H1 (cell line): ENCODE data around the gene CXCL10. TPM values are rescaled to one million over a fixed set of nuclear protein-coding genes. Genes with fewer than 3 reads are reported as not detected.

Source experiments
- CTCF ChIA-PET: fragments of 300-600 bp; sonication (Branson Sonifier 250); formaldehyde crosslinking; loops from one replicate; lab custom pipeline; 2021; ENCODE audit not compliant: partially characterized antibody; lab: Charles Lee
- POLR2A ChIA-PET: fragments of 300-600 bp; sonication (Branson Sonifier 250); formaldehyde crosslinking; loops from one replicate; lab custom pipeline; 2021; ENCODE audit warnings: inconsistent platforms; ENCODE audit not compliant: partially characterized antibody; lab: Charles Lee
- DNase-seq, 2 experiments: peaks; one replicate each; pipeline versions ENCODE4 v3.0.0 to v3.0.0-alpha.2; 2010 to 2022; ENCODE audit warnings: low spot score in 2 of 2, low read depth in 1 of 2, mixed read lengths in 1 of 2
- FAIRE-seq: peaks from 2 replicates; lab custom pipeline; 2011; peaks lifted over from hg19 to GRCh38; lab: Jason Lieb, UNC
- H2AFZ ChIP-seq: 2 replicates; pipeline ENCODE4 v1.8.1; 2012; ENCODE audit warnings: low read length, inconsistent platforms
- H2AK5ac ChIP-seq: 2 replicates; pipeline ENCODE4 v1.6.1; 2013; ENCODE audit warnings: low read depth, low read length
- H2BK120ac ChIP-seq: replicated peaks from 2 replicates; pipeline ENCODE3; 2013; ENCODE audit warnings: low read depth, low read length, inconsistent platforms
- H2BK12ac ChIP-seq: 2 replicates; pipeline ENCODE4 v1.6.1; 2013; ENCODE audit warnings: low read depth, low read length
- H2BK15ac ChIP-seq: 2 replicates; pipeline ENCODE4 v1.6.1; 2013; ENCODE audit warnings: low read length
- H2BK20ac ChIP-seq: 2 replicates; pipeline ENCODE4 v1.6.1; 2013; ENCODE audit warnings: low read length
- H2BK5ac ChIP-seq: 2 replicates; pipeline ENCODE4 v1.6.1; 2013; ENCODE audit warnings: low read depth, low read length
- H3K14ac ChIP-seq: 2 replicates; pipeline ENCODE4 v1.6.1; 2013; ENCODE audit warnings: inconsistent platforms; ENCODE audit not compliant: insufficient read length
- H3K18ac ChIP-seq: 2 replicates; pipeline ENCODE4 v1.6.1; 2013; ENCODE audit warnings: low read length; ENCODE audit errors: extremely low read depth
- H3K23ac ChIP-seq: 2 replicates; pipeline ENCODE4 v1.6.1; 2013; ENCODE audit warnings: inconsistent platforms; ENCODE audit not compliant: insufficient read length
- H3K23me2 ChIP-seq: 2 replicates; pipeline ENCODE4 v1.6.1; 2013; ENCODE audit warnings: low read depth, low read length
- H3K27ac ChIP-seq: 2 replicates; pipeline ENCODE4 v1.6.1; 2011; ENCODE audit warnings: low read depth, low read length, inconsistent platforms
- H3K27me3 ChIP-seq, 4 experiments: replicated peaks in 1 of 4; 1 replicate in 1 of 4; 2 replicates in 3 of 4; pipeline versions ENCODE4 v1.6.1 to v1.8.1; 2011 to 2013; ENCODE audit warnings: low read length in 3 of 4, mild to moderate bottlenecking in 3 of 4, inconsistent platforms in 2 of 4, mixed read lengths in 2 of 4, moderate library complexity in 1 of 4; ENCODE audit not compliant: control insufficient read depth in 3 of 4, insufficient read depth in 3 of 4; ENCODE audit errors: extremely low read depth in 1 of 4
- H3K36me3 ChIP-seq, 4 experiments: 2 replicates each; pipeline versions ENCODE4 v1.6.1 to v1.8.1; 2011 to 2013; ENCODE audit warnings: mild to moderate bottlenecking in 4 of 4, low read length in 3 of 4, moderate library complexity in 2 of 4, control low read depth in 1 of 4, inconsistent platforms in 1 of 4; ENCODE audit not compliant: insufficient read depth in 4 of 4, control insufficient read depth in 2 of 4
- H3K4ac ChIP-seq: replicated peaks from 2 replicates; pipeline ENCODE3; 2013; ENCODE audit warnings: low read length, low read depth, mixed read lengths, inconsistent platforms; ENCODE audit not compliant: insufficient read length
- H3K4me1 ChIP-seq, 4 experiments: replicated peaks in 1 of 4; 1 replicate in 1 of 4; 2 replicates in 3 of 4; pipeline versions ENCODE4 v1.6.1 to v1.8.1; 2011 to 2013; ENCODE audit warnings: low read length in 3 of 4, inconsistent platforms in 2 of 4, mixed read lengths in 1 of 4; ENCODE audit not compliant: insufficient read depth in 4 of 4, control insufficient read depth in 3 of 4
- H3K4me2 ChIP-seq, 2 experiments: 2 replicates each; pipeline versions ENCODE4 v1.6.1 to v1.8.1; 2011 to 2013; ENCODE audit warnings: low read depth in 2 of 2, low read length in 2 of 2, control low read depth in 1 of 2, inconsistent platforms in 1 of 2, mild to moderate bottlenecking in 1 of 2; ENCODE audit not compliant: insufficient read depth in 1 of 2
- H3K4me3 ChIP-seq, 4 experiments: fragments of 200-600, 300-600 bp in 1 of 4; sonication (generic), shearing (Covaris generic), sonication (Bioruptor Twin) in 1 of 4; 2 replicates each; pipeline versions ENCODE4 v1.5.1 to v1.8.1; 2011 to 2016; ENCODE audit warnings: low read length in 4 of 4, low read depth in 3 of 4, control low read depth in 2 of 4, inconsistent platforms in 2 of 4, mild to moderate bottlenecking in 2 of 4, mixed read lengths in 1 of 4, moderate library complexity in 1 of 4; ENCODE audit not compliant: insufficient read depth in 2 of 4; ENCODE audit errors: extremely low read depth in 1 of 4
- H3K56ac ChIP-seq: replicated peaks from 2 replicates; pipeline ENCODE3; 2013; ENCODE audit warnings: low read depth, mild to moderate bottlenecking, mixed read lengths, low read length, inconsistent platforms; ENCODE audit not compliant: insufficient read length
- H3K79me1 ChIP-seq: 2 replicates; pipeline ENCODE4 v1.6.1; 2013; ENCODE audit warnings: low read depth, low read length, control low read depth
- H3K79me2 ChIP-seq, 2 experiments: 2 replicates each; pipeline versions ENCODE4 v1.6.1 to v1.8.1; 2012 to 2013; ENCODE audit warnings: low read length in 2 of 2, mild to moderate bottlenecking in 2 of 2, inconsistent platforms in 1 of 2; ENCODE audit not compliant: insufficient read depth in 2 of 2, control insufficient read depth in 1 of 2
- H3K9ac ChIP-seq, 4 experiments: replicated peaks in 1 of 4; 1 replicate in 1 of 4; 2 replicates in 3 of 4; pipeline versions ENCODE4 v1.6.1 to v1.8.1; 2011 to 2013; ENCODE audit warnings: low read depth in 3 of 4, low read length in 3 of 4, control low read depth in 2 of 4, mild to moderate bottlenecking in 2 of 4, moderate library complexity in 2 of 4, inconsistent platforms in 1 of 4; ENCODE audit errors: extremely low read depth in 1 of 4
- H3K9me3 ChIP-seq, 2 experiments: 2 replicates each; pipeline versions ENCODE4 v1.6.1 to v1.8.1; 2012 to 2013; ENCODE audit warnings: mild to moderate bottlenecking in 2 of 2, moderate library complexity in 2 of 2, control low read depth in 1 of 2, inconsistent platforms in 1 of 2, low read depth in 1 of 2, low read length in 1 of 2, mixed read lengths in 1 of 2; ENCODE audit not compliant: insufficient read depth in 2 of 2
- H4K20me1 ChIP-seq, 2 experiments: replicated peaks in 1 of 2; 2 replicates each; pipeline versions ENCODE3 to v1.8.1; 2011 to 2013; ENCODE audit warnings: inconsistent platforms in 2 of 2, low read length in 2 of 2, mild to moderate bottlenecking in 1 of 2; ENCODE audit not compliant: insufficient read depth in 2 of 2, control insufficient read depth in 1 of 2
- H4K5ac ChIP-seq: 2 replicates; pipeline ENCODE4 v1.6.1; 2013; ENCODE audit warnings: low read length, low read depth, mixed read lengths, inconsistent platforms; ENCODE audit not compliant: insufficient read length
- H4K8ac ChIP-seq: 2 replicates; pipeline ENCODE4 v1.8.0; 2013; ENCODE audit warnings: mild to moderate bottlenecking, moderate library complexity, low read length, inconsistent platforms; ENCODE audit not compliant: insufficient read depth; ENCODE audit errors: extremely low read depth
- H4K91ac ChIP-seq: replicated peaks from 2 replicates; pipeline ENCODE3; 2013; ENCODE audit warnings: low read length, mixed read lengths, inconsistent platforms; ENCODE audit not compliant: insufficient read length
- MAFK ChIP-seq: IDR thresholded peaks from 2 replicates; pipeline ENCODE4 v1.6.1; 2012; ENCODE audit warnings: low read depth, mild to moderate bottlenecking, improper control_type of control experiment, low read length
- SP2 ChIP-seq: IDR thresholded peaks from 2 replicates; pipeline ENCODE4 v1.6.1; 2012; ENCODE audit warnings: mild to moderate bottlenecking, low read length, inconsistent platforms
- TAF1 ChIP-seq: IDR thresholded peaks from 2 replicates; pipeline ENCODE4 v1.6.1; 2011; ENCODE audit warnings: mild to moderate bottlenecking, low read depth, low read length
- USF2 ChIP-seq: IDR thresholded peaks from 2 replicates; pipeline ENCODE4 v1.6.1; 2011; ENCODE audit warnings: low read length, improper control_type of control experiment
- WGBS, 2 experiments: shearing (Covaris generic) in 1 of 2; methylation state at CpG; one replicate each; pipeline versions ENCODE4 v1.1.6 to v1.1.7; 2013 to 2015; ENCODE audit warnings: low lambda C conversion rate in 2 of 2, mixed read lengths in 2 of 2, inconsistent platforms in 1 of 2, low coverage in 1 of 2, missing lambda C conversion rate in 1 of 2; ENCODE audit not compliant: insufficient replicate concordance in 2 of 2, insufficient coverage in 1 of 2, insufficient read length in 1 of 2; ENCODE audit errors: extremely low coverage in 1 of 2, missing lambda C conversion rate in 1 of 2; 5-methylcytosine and 5-hydroxymethylcytosine counted together
- polyA plus RNA-seq, 7 experiments: library from polyadenylated mRNA; depleted of rRNA in 3 of 7; stranded (reverse) in 5 of 7; unstranded in 2 of 7; fragments of >200 nt in 5 of 7; fragments of 200-250 nt in 2 of 7; gene quantifications; 1 replicate in 5 of 7; 2 replicates in 1 of 7; 4 replicates in 1 of 7; pipeline versions ENCODE4 v1.2.1 to v1.2.3, GENCODE V29; 2011 to 2013; ENCODE audit warnings: missing spikeins in 2 of 7, mixed read lengths in 2 of 7
- total RNA-seq: library from RNA; stranded (reverse); fragmentation: NEBNext Ultra II Directional; extraction: Animal tissue kit (Norgen Biotek cat#: 25700); gene quantifications from 2 replicates; pipeline ENCODE4 v1.2.1, GENCODE V29; 2021

CXCL10 gene
- total and polyA plus RNA-seq, 2 of the 8 experiments (the other 6 are each of a cell fraction or from before 2014, with no cell fraction given): not detected

DNA sequence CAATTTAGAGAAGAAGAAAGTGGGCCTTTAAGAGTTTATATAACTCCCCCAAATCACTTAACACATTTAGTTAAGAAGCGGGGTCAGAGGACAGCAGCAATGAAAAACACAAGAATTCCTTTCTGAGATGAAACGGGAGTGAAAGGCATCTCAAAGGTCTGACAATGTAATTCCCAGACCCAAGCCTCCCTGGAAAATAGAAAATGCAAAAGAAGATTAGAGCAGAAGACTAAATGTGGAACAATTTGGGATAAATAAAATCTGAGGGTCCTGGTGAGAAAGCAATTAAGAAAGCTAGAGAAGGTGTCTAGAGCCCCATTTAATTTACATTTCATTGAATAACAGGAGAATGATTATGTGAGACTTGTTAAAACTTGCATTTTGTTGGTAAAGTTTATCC is 32.1 kb upstream of the CXCL10 start:
- no peak for DNase-seq
- no peaks in the 10 kb centered on the region for H3K23me2 ChIP-seq
- H3K4ac ChIP-seq: no peak overlapping the region
- no peak overlapping the region for H3K4me3 ChIP-seq
- no peaks in the 10 kb centered on the region for H4K20me1 ChIP-seq
- no peak overlapping the region for H3K23ac ChIP-seq
- no peak overlapping the region for H2BK5ac ChIP-seq
- no peak overlapping the region for H3K56ac ChIP-seq
- H3K4me2 ChIP-seq: peak overlapping the region in 1 of 2 experiments; percentile 25; a peak in 1 of 4 replicates
- no peaks in the 10 kb centered on the region for H3K27me3 ChIP-seq
- H3K9ac ChIP-seq: no peak overlapping the region
- H4K8ac ChIP-seq: no peak overlapping the region
- peak; percentile 50 for FAIRE-seq
- ChIA-PET CTCF (interaction anchor here (0.9 to 4.1 kb wide), 3 partner anchors 8 to 59 kb away, joined by 3 to 25 read pairs (median 4); no protein-coding TSS in a partner anchor), POLR2A (no interaction called here)
- no peak overlapping the region for H3K27ac ChIP-seq
- no peak overlapping the region for H2AFZ ChIP-seq
- 45% methylated on average over 2 of the region's 2 CpGs; no CpG with 5 or more reads in 1 of the 2 experiments for WGBS, 2 experiments
- no peak for TF ChIP-seq MAFK
- TF ChIP-seq TAF1: no peak
- TF ChIP-seq SP2: no peak
- TF ChIP-seq USF2: no peak
- no peak overlapping the region for H3K14ac ChIP-seq
- H3K79me2 ChIP-seq: no peaks in the 10 kb centered on the region
- H3K4me1 ChIP-seq: peaks cover 0 to 13% (median 10%) of the 10 kb centered on the region in 4 experiments; a peak in 4 of 7 replicates
- H2BK12ac ChIP-seq: no peak overlapping the region
- peaks cover 0 to 6% of the 10 kb centered on the region in 2 experiments; a peak in 1 of 4 replicates for H3K9me3 ChIP-seq
- no peak overlapping the region for H2AK5ac ChIP-seq
- H2BK15ac ChIP-seq: no peak overlapping the region
- H3K18ac ChIP-seq: no peak overlapping the region
- H2BK120ac ChIP-seq: no peak overlapping the region
- H3K79me1 ChIP-seq: no peaks in the 10 kb centered on the region
- H4K91ac ChIP-seq: no peak overlapping the region
- no peaks in the 10 kb centered on the region for H3K36me3 ChIP-seq
- no peak overlapping the region for H4K5ac ChIP-seq
- no peak overlapping the region for H2BK20ac ChIP-seq
